Germinal center (tissue), 1 donor: ENCODE measurements around the gene AQP3.
"Not testable (repeated sequence)": the region's sequence is repeated elsewhere in the genome, so short reads cannot be mapped to it uniquely, and the experiment has no call there.

Experiments used
- DNase-seq: peaks from one replicate; pipeline ENCODE4 v3.0.0; 2012; ENCODE audit warnings: mixed read lengths, low spot score

The AQP3 gene

GRCh38 chr9:33446946-33447798 is at the start of gene AQP3:
TSS of gene AQP3 (minus strand) at chr9:33447593. CDS start at chr9:33447530, 63 bp downstream.
- peak; percentile 77 for DNase-seq

GRCh38 chr9:33493819-33494218 is 46.4 kb upstream of the AQP3 start:
- not testable (repeated sequence) for DNase-seq

- no peak for DNase-seq
Measured at GRCh38 chr9:33489066-33489465, 41.7 kb upstream of the AQP3 start.

- DNase-seq = not testable (repeated sequence)
Measured at GRCh38 chr9:33485312-33485711, 37.9 kb upstream of the AQP3 start.

GRCh38 chr9:33480976-33481375 is 33.6 kb upstream of the AQP3 start:
- DNase-seq = no peak

- no peak for DNase-seq
Measured at GRCh38 chr9:33480106-33480505, 32.7 kb upstream of the AQP3 start.

- DNase-seq = no peak
Measured at GRCh38 chr9:33476503-33476902, 29.1 kb upstream of the AQP3 start.

GRCh38 chr9:33475357-33475756 is 28.0 kb upstream of the AQP3 start:
- DNase-seq = no peak

- DNase-seq = peak; percentile 97
Measured at GRCh38 chr9:33473643-33474352, 26.4 kb upstream of the AQP3 start, which contains the start of gene NOL6. TSS of gene NOL6 (minus strand) at chr9:33473924. CDS start at chr9:33473842, 82 bp downstream.

GRCh38 chr9:33472881-33473615 is 25.7 kb upstream of the AQP3 start:
- DNase-seq = no peak

- DNase-seq = no peak
Measured at GRCh38 chr9:33472171-33472880, 24.9 kb upstream of the AQP3 start.

- DNase-seq = no peak
Measured at GRCh38 chr9:33471361-33471760, 24.0 kb upstream of the AQP3 start.

- DNase-seq = peak; percentile 0
Measured at GRCh38 chr9:33469891-33470290, 22.5 kb upstream of the AQP3 start.

GRCh38 chr9:33468797-33469621 is 21.6 kb upstream of the AQP3 start:
- no peak for DNase-seq

GRCh38 chr9:33468215-33468730 is 20.9 kb upstream of the AQP3 start:
- no peak for DNase-seq

GRCh38 chr9:33467526-33467925 is 20.1 kb upstream of the AQP3 start:
- DNase-seq = no peak

GRCh38 chr9:33466565-33467495 is 19.4 kb upstream of the AQP3 start:
- DNase-seq = peak; percentile 76

GRCh38 chr9:33465596-33466564 is 18.5 kb upstream of the AQP3 start:
- no peak for DNase-seq
